T-helper 2 cell treated with Interferon-gamma antibody and Interleukin-4, amounts not matched to agents 5 μg/mL and 100 μg/mL, for 36 hours (primary cell): ENCODE results near the gene GLRX2.

Source experiments
- DNase-seq: peaks from one replicate; pipeline ENCODE4 v3.0.0; 2021; ENCODE audit warnings: low spot score
- H3K27ac Mint-ChIP-seq: one replicate; pipeline ENCODE4 v1.8.0; 2021; ENCODE audit warnings: mild to moderate bottlenecking, mixed read lengths
- H3K27me3 Mint-ChIP-seq: one replicate; pipeline ENCODE4 v1.8.0; 2021; ENCODE audit warnings: low read depth, mixed read lengths
- H3K36me3 Mint-ChIP-seq: one replicate; pipeline ENCODE4 v1.8.0; 2021; ENCODE audit warnings: low read depth, mixed read lengths
- H3K4me1 Mint-ChIP-seq: one replicate; pipeline ENCODE4 v1.8.0; 2021; ENCODE audit warnings: low read depth, mixed read lengths
- H3K4me3 Mint-ChIP-seq: one replicate; pipeline ENCODE4 v1.8.0; 2022; ENCODE audit warnings: mild to moderate bottlenecking, moderate library complexity, mixed read lengths
- H3K9me3 Mint-ChIP-seq: one replicate; pipeline ENCODE4 v1.8.0; 2021; ENCODE audit warnings: mixed read lengths

The GLRX2 gene

GRCh38 chr1:193103759-193104501 lies 1.3 kb downstream of the GLRX2 start:
- no peak overlapping the region for H3K27ac Mint-ChIP-seq
- H3K36me3 Mint-ChIP-seq, result peaks cover 11% of the 10 kb centered on the region
- peaks cover 4% of the 10 kb centered on the region for H3K27me3 Mint-ChIP-seq
- DNase-seq, result no peak
- H3K4me1 Mint-ChIP-seq, result peaks cover 19% of the 10 kb centered on the region
- peak overlapping the region; percentile 90 for H3K4me3 Mint-ChIP-seq
- H3K9me3 Mint-ChIP-seq, result no peaks in the 10 kb centered on the region

DNA sequence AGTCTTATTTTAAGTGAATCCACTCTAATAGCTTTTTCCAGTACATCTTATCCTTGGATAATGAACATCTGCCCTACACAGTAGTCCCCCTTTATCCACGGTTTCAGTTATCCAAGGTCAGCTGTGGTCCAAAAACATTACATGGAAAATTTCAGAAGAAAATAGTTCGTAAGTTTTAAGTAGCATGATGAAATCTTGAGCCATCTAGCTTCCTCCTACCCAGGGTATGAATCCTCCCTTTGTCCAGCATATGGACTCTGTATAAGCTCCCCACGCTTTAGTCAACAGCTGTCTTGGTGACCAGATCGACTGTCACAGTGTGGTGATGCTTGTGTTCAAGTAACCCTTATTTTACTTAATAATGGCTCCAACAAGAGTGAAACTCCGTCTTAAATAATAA lies 2.6 kb downstream of the GLRX2 start:
- Mint-ChIP-seq H3K4me3 (no peak overlapping the region), H3K9me3 (no peaks in the 10 kb centered on the region), H3K27me3 (no peaks in the 10 kb centered on the region), H3K36me3 (peaks cover 11% of the 10 kb centered on the region), H3K27ac (no peak overlapping the region), H3K4me1 (peaks cover 19% of the 10 kb centered on the region)
- no peak for DNase-seq

- Mint-ChIP-seq H3K4me3 (no peak overlapping the region), H3K9me3 (no peaks in the 10 kb centered on the region), H3K27ac (no peak overlapping the region), H3K4me1 (no peaks in the 10 kb centered on the region), H3K27me3 (no peaks in the 10 kb centered on the region), H3K36me3 (peaks cover 25% of the 10 kb centered on the region)
- DNase-seq, result no peak
These were observed 11.1 kb downstream of the GLRX2 start for GRCh38 chr1:193094112-193094511.

GRCh38 chr1:193090865-193091264 lies 14.3 kb downstream of the GLRX2 start:
- Mint-ChIP-seq H3K9me3 (no peaks in the 10 kb centered on the region), H3K36me3 (peaks cover 18% of the 10 kb centered on the region), H3K4me3 (no peak overlapping the region), H3K27ac (no peak overlapping the region), H3K27me3 (no peaks in the 10 kb centered on the region), H3K4me1 (no peaks in the 10 kb centered on the region)
- DNase-seq, result no peak

GRCh38 chr1:193087893-193088292 lies 17.3 kb downstream of the GLRX2 start:
- Mint-ChIP-seq H3K4me1 (no peaks in the 10 kb centered on the region), H3K27ac (no peak overlapping the region), H3K36me3 (peaks cover 28% of the 10 kb centered on the region), H3K9me3 (no peaks in the 10 kb centered on the region), H3K4me3 (no peak overlapping the region), H3K27me3 (no peaks in the 10 kb centered on the region)
- DNase-seq, result no peak

DNA sequence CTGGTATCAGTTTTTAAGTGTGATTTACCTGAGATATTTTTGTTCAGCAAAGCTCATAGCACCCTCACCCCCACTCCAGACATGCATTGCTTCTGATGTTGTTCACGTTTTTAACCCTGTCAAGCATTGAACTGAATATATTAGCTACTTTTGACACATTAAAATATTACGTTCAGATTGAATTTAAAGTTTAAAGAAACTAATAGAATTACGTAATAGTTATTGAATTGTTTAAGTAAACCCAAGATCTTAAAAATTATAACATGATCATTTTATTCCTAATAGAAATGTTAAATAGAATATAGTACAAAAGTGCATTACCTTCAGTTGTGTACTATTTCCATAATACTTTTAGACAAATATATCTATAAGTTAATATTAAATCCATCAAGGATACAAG lies 18.9 kb downstream of the GLRX2 start:
- H3K9me3 Mint-ChIP-seq, result no peaks in the 10 kb centered on the region
- H3K27ac Mint-ChIP-seq, result no peak overlapping the region
- H3K4me1 Mint-ChIP-seq, result no peaks in the 10 kb centered on the region
- no peak for DNase-seq
- peaks cover 34% of the 10 kb centered on the region for H3K36me3 Mint-ChIP-seq
- no peaks in the 10 kb centered on the region for H3K27me3 Mint-ChIP-seq
- H3K4me3 Mint-ChIP-seq, result no peak overlapping the region

GRCh38 chr1:193085263-193085662 lies 20.0 kb downstream of the GLRX2 start:
- Mint-ChIP-seq H3K4me3 (no peak overlapping the region), H3K4me1 (no peaks in the 10 kb centered on the region), H3K36me3 (peaks cover 35% of the 10 kb centered on the region), H3K27me3 (no peaks in the 10 kb centered on the region), H3K9me3 (no peaks in the 10 kb centered on the region), H3K27ac (no peak overlapping the region)
- DNase-seq, result no peak

DNA sequence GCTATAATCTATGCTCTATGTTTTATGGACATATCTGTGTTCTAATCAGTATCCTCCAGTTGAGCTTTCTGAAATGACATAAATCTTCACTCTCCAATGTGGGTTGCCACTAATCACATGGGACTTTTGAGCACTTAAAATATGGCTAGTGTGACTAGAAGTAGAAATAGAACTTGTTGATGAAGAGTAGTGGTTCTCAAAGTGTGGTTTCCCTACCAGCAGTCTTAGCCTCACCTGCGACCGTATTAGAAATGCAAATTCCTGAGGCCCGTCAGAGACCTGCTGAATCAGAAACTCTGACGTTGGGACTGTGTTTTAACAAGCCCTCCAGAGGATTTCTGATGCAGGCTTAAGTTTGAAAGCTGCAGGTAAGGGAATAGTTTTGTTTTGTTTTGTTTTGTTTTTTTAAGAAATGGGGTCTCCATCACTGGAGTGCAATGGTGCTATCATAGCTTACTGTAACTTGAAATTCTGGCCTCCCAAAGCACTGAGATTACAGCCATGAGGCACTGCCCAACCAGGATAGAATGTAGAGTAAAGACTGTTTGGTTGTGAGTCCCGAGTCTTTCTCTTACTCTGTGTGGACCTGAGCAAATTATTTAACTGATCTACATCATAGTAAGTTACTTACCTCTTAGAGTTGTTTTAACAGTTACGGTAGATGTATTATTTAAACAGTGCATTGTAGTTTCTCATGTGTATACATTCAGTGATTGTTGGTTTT lies 21.7 kb downstream of the GLRX2 start:
- Mint-ChIP-seq H3K4me1 (no peaks in the 10 kb centered on the region), H3K27ac (no peak overlapping the region), H3K27me3 (no peaks in the 10 kb centered on the region), H3K36me3 (peaks cover 47% of the 10 kb centered on the region), H3K9me3 (peaks cover 3% of the 10 kb centered on the region), H3K4me3 (no peak overlapping the region)
- DNase-seq, result no peak

DNA sequence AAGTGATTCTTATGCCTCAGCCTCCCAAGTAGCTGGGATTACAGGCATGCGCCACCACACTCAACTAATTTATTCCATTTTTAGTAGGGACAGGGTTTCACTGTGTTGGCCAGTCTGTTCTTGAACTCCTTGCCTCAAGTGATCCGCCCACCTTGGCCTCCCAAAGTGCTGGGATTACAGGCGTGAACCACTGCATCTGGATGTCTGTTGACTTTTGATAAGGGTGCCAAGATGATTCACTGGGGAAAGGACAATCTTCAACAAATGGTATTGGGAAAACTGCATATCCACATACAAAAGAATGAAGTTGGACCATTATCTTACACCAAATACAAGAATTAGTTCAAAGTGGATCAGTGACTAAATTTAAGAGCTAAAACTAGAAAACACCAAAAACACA lies 26.0 kb downstream of the GLRX2 start:
- no peaks in the 10 kb centered on the region for H3K27me3 Mint-ChIP-seq
- H3K36me3 Mint-ChIP-seq, result peaks cover 63% of the 10 kb centered on the region
- no peak for DNase-seq

DNA sequence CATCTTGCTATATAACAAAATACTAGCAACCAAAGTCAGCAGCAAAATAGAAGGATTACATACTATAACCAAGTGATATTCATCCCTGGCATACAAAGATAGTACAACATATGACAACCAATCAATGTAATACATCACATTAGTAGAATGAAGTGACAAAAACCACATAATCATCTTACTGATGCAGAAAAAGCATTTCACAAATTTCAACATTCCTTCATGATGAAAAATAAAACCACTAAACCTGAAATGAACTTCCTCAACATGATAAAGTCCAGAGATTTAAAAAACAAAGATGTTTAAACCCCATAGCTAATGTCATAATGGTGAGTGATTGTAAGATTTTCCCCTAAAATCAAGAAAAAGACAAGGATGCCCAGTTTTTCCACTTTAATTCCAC lies 27.2 kb downstream of the GLRX2 start:
- Mint-ChIP-seq H3K9me3 (peaks cover 16% of the 10 kb centered on the region), H3K36me3 (peaks cover 58% of the 10 kb centered on the region), H3K27me3 (no peaks in the 10 kb centered on the region)

More for the DNA sequence above, 26.0 kb downstream of the GLRX2 start:
- H3K4me1 Mint-ChIP-seq, result no peaks in the 10 kb centered on the region
- H3K9me3 Mint-ChIP-seq, result peaks cover 16% of the 10 kb centered on the region
- H3K4me3 Mint-ChIP-seq, result no peak overlapping the region
- no peak overlapping the region for H3K27ac Mint-ChIP-seq

GRCh38 chr1:193070942-193071341 lies 34.3 kb downstream of the GLRX2 start:
- no peaks in the 10 kb centered on the region for H3K9me3 Mint-ChIP-seq
- no peaks in the 10 kb centered on the region for H3K27me3 Mint-ChIP-seq
- H3K4me1 Mint-ChIP-seq, result peaks cover 23% of the 10 kb centered on the region
- DNase-seq, result no peak
- peaks cover 21% of the 10 kb centered on the region for H3K36me3 Mint-ChIP-seq
- no peak overlapping the region for H3K27ac Mint-ChIP-seq
- H3K4me3 Mint-ChIP-seq, result no peak overlapping the region

More for the DNA sequence above, 27.2 kb downstream of the GLRX2 start:
- Mint-ChIP-seq H3K27ac (no peak overlapping the region), H3K4me1 (no peaks in the 10 kb centered on the region), H3K4me3 (no peak overlapping the region)
- no peak for DNase-seq

DNA sequence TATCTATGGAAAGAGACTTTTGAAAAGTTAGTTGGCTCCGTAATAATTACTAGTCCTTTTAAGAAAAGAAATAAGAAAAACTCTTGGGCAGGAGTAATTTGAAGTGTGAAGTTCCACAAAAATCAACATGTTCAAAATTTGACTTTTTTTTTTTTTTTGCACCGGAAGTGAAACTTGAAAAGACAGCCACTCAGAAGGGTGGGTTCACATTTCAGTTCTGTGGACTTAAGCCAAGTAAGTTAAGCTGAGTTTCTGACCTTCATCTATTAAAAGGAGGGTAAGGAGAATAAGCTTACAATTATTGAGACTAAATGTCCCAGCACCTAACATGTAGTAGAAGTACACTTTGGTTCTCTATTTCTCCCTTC lies 34.8 kb downstream of the GLRX2 start:
- DNase-seq, result no peak
- Mint-ChIP-seq H3K4me3 (peak overlapping the region; percentile 32), H3K27me3 (no peaks in the 10 kb centered on the region), H3K9me3 (no peaks in the 10 kb centered on the region), H3K27ac (peak overlapping the region; percentile 51), H3K4me1 (peaks cover 27% of the 10 kb centered on the region), H3K36me3 (peaks cover 17% of the 10 kb centered on the region)

DNA sequence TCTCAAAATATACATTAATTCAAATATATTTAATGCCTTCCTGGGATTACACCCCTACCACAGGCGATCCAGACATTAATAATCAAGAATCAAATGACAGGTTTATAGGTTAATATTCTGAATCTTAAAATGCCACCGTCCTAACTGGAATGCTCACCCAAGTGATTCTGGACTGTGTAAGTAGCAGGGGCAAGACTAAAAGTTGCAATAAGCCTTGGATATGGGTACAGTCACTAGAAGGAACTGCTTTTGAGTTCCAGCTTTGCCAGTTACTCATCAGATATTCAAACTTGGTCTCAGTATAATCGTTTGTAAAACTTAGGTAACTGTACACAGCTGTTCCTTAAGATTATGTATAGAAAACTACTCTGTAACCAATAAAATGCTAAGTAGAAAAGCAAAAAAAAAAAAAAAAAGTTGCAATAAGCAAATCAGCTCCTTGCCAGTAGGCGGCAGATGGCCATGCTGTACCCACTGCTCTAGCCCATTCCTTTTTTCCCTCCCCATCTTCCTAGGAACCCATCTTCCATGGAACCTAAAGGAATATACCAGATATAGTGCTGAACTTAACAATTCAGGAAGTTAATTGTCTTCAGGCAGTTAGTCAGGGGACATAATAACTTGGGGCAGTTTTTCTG lies 35.3 kb downstream of the GLRX2 start:
- Mint-ChIP-seq H3K27ac (peak overlapping the region; percentile 51), H3K4me3 (peak overlapping the region; percentile 32), H3K36me3 (peaks cover 17% of the 10 kb centered on the region), H3K27me3 (no peaks in the 10 kb centered on the region), H3K4me1 (peaks cover 31% of the 10 kb centered on the region), H3K9me3 (no peaks in the 10 kb centered on the region)
- DNase-seq, result no peak

DNA sequence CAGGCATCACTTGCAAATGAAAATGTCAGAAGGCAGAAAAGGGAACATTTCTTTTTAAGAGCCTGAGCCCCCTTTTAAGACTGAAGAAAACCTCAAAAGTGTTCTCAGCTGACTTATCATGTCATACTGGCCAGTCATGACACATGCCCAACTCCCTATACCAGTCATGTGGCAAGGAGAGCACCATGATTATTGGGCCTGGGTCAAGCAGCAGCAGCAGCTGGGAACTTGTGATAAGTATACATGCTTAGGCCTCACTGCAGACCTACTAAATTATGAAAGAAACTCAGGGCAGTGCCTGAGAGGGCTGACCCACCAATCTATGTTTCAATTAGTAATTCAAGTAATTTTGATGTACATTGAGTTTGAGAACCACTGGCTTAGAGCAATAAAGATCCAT lies 37.2 kb downstream of the GLRX2 start:
- no peak overlapping the region for H3K4me3 Mint-ChIP-seq
- H3K36me3 Mint-ChIP-seq, result peaks cover 17% of the 10 kb centered on the region
- H3K4me1 Mint-ChIP-seq, result peaks cover 42% of the 10 kb centered on the region
- H3K9me3 Mint-ChIP-seq, result no peaks in the 10 kb centered on the region
- H3K27me3 Mint-ChIP-seq, result no peaks in the 10 kb centered on the region
- peak overlapping the region; percentile 32 for H3K27ac Mint-ChIP-seq
- DNase-seq, result no peak
